ENCODE data around the gene HLA-C.
A peak's percentile ranks its signal among the peaks of the same experiment; 100 is the strongest.
"Not testable (repeated sequence)": the region's sequence is repeated elsewhere in the genome, so short reads cannot be mapped to it uniquely, and the experiment has no call there.

The HLA-C gene

DNA sequence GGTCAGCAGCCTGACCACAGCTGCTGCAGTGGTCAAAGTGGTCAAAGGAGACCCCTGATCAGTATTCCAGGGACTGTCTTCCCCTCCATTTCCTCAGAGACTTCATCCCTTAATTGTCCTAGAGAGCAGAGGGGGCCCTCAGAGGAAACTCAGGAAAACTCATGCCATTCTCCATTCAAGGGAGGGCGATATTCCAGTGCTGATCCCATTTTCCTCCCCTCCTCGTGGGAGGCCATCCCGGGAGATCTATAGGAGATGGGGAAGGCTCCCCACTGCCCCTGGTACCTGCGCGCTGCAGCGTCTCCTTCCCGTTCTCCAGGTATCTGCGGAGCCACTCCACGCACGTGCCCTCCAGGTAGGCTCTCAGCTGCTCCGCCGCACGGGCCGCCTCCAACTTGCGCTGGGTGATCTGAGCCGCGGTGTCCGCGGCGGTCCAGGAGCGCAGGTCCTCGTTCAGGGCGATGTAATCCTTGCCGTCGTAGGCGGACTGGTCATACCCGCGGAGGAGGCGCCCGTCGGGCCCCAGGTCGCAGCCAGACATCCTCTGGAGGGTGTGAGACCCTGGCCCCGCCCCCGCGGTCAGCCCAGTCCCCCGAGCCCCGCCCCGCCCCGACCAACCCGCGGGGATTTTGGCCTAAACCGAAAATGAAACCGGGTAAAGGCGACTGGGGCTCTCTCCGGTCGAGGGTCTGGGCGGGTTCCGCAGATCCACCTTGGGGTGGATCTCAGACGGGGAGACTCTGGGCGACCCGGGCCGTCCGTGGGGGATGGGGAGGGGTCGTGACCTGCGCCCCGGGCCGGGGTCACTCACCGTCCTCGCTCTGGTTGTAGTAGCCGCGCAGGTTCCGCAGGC, 878 bp downstream of the HLA-C start:
- peak; percentile 13 to 59 for DNase-seq (ENCODE audit: low read depth in 2 of 2)

DNA sequence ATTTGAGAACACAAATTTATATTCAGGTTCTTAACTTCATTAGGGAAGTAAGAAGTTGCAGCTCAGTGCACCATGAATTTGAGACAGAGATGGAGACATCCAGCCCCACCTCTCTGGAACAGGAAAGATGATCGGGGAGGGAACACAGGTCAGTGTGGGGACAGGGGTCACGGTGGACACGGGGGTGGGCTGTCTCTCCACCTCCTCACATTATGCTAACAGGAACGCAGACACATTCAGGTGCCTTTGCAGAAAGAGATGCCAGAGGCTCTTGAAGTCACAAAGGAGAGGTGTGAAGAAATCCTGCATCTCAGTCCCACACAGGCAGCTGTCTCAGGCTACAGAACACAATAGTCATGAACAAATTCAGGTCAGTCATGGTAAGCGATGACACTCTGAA, 3.1 kb downstream of the HLA-C start:
- no peak for DNase-seq (ENCODE audit: low read depth in 2 of 2)

DNA sequence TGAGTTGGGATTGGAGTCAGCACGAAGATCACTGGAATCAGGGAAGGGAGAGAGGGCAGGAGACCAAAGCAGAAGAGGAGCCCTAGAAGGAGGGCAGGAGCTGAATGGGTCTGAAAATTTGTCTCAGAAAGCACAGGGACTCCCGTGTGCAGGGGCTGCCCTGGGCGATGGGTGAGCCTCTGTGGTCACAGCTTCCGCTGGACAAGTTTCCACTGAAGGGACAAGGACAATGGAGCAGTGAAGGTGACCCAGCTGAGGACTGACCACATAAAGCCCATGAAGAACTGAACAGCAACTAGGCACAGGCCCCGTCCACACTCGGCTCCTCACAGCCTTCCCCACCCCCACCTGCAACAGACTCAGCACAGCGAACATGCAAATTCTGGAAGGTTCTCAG, 3.5 kb downstream of the HLA-C start:
- no peak for DNase-seq (ENCODE audit: low read depth in 2 of 2)

DNA sequence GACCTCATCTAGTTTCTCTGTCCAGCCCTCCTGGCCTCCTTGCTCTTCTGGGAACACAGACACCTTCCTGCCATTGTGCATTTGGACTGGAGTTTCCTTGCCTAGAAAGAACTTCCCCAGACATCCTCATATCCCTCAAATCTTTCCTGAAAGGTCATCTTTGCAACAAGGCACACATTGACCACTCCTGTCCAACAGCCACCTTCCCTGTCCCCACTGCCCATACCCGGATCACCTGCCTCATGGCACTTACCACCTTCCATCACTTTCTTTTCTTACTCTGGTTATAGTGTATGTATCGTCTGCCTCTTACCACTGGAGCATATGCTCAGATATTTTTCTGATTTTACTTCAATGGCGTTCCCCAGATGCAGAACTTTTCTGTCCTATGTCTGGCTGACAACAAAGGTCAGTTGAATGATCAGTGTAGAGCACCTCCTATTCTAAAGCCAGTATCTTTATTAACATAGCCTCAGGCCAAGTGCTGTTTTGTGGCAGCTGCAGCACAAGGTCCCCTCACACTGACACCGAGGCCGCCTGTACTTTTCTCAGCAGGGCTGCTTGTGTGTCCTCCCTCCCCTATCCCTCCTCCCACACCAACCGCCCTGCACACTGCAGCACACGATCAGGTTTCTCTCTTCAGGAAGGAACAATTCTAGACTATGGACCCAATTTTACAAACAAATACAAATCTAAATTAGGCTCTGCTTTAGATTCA, 4.1 kb downstream of the HLA-C start:
- DNase-seq (ENCODE audit: low read depth in 2 of 2), result no peak

DNA sequence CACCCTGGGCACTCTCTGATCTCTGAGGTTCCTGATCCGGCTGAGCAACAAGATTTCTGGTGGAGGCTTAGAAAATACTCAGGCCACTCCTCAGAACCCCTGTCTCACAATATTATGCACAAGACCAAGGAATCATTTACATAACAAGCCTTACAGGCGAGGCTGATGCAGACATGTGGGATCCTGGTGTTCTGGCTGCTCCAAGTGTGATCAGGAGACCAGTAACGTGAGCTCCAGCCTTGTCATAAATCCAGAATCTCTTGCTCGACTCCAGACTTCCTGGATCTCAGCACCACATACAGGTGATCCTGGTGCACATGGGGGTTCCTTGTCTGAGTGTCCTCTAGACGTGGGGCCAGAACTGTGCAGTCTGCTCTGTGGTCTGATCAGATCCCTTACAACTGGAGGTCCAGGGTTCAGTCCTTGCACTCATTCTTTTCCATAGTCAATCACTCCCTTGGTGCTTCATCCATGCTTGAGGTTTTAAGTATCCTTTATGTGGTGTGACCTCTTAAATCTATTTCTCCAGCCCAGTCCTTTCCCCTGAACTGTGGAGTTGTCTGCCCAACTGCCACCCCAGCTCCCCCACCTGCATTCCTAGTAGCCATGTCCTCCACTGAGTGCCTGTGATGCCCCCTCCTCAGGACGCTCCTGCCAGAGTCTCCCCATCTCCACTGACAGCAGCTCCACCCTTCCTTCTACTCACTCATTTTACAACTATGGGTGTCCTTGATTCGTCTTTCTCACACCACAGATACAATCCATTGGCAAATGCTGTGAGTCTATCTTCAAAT, 5.1 kb downstream of the HLA-C start:
- no peak for DNase-seq (ENCODE audit: low read depth in 2 of 2)

DNA sequence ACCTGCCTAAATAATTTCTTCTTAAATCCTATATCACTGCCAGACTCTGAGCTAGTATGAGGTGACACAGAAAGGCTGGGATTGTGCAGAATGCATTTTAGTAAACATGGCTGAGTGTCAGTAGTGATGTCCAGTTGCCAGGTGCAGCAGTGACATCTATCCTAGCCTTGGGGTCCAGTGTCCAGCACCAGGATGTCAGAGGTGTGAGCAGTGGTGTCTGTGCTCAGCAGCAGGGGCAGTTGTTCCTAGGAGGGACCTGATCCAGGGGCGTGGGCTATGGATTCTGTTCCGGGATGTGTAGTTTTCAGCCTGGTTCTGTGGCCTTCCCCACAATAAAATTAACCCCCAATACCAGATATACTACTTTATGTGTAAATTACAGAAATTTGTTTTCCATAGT, 6.0 kb downstream of the HLA-C start:
- DNase-seq (ENCODE audit: low read depth in 2 of 2), result no peak

DNA sequence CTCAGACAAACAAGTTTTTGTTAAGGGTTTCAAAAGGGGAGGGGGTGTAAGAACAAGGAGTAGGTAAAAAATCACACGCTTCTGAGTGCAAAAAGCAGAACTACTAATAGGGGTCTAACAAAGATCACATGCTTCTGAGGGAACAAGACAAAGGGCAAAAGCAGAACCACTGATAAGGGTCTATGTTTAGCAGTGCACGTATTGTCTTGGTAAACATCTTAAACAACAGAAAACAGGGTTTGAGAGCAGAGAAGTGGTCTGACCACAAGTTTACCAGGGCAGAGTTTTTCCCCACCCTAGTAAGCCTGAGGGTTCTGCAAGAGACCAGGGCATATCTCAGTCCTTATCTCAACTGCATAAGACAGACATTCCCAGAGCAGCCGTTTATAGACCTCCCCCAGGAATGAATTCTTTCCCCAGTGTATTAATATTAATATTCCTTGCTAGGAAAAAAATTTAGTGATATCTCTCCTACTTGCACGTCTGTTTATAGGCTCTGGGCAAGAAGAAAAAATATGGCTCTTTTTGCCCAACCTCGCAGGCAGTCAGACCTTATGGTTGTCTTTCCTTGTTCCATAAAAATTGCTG, 8.5 kb downstream of the HLA-C start:
- not testable (repeated sequence) for DNase-seq (ENCODE audit: low read depth in 2 of 2)

DNA sequence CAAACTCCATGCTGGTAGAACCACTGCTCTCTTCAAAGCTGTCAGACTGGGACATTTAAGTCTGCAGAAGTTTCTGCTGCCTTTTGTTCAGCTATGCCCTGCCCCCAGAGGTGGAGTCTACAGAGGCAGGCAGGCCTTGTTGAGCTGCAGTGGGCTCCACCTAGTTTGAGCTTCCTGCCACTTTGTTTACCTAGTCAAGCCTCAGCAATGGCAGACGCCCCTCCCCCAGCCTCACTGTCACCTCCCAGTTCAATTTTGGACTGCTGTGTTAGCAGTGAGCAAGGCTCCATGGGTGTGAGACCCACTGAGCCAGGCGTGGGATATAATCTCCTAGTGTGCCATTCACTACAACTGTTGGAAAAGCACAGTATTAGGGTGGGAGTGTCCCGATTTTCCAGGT, 11.9 kb downstream of the HLA-C start:
- DNase-seq (ENCODE audit: low read depth in 2 of 2), result not testable (repeated sequence)

DNA sequence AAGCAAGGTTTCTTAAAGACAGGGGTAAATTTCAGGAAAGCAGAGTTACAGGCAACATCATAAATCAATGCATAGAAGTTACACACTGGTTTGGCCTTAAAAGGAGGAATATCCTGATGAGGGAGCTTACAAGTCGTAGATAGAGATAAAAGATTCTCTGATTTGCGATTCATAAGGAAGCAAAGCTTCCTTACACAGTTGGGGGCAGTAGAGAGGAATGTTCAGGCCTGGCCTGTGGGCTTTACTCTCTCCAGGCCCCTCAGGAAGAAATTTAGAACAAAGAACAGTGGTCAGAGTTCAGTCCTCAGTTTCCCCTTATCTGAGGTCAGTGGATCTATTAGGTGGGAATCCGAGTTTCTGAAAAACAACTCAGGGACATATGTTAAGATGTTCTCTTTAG, 19.3 kb downstream of the HLA-C start:
- no peak for DNase-seq (ENCODE audit: low read depth in 2 of 2)

DNA sequence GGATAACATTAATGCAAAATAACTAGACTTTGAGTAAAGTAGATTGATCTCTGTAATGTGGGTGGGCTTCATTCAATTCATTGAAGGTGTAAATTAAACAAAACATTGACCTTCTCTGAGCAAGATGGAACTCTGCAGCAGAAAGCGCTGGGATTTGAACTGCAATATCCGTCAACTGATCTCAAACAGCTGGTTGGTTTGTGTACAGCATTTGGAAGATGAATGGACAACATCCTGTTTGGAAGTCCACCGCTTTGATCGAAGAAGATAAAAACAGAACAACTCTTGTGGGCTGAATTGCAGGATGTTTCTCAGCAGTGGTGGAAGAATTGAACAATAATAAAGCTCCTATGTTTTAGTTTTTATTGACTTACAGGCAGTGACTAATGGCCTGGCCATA, 20.6 kb downstream of the HLA-C start:
- no peak for DNase-seq (ENCODE audit: low read depth in 2 of 2)

DNA sequence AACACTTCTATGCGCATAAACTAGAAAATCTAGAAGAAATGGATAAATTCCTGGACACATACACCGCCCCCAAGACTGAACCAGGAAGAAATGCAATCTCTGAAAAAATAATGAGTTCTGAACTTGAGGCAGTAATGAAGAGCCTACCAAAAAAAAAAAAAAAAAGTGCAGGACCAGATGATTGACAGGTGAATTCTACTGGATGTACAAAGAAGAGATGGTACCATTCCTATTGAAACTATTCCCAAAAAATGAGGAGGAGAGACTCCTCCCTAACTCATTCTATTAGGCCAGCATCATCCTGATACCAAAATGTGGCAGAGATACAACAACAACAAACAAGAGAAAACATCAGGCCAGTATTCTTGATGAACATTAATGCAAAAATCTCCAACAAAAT, 22.7 kb downstream of the HLA-C start:
- DNase-seq (ENCODE audit: low read depth in 2 of 2), result no peak

DNA sequence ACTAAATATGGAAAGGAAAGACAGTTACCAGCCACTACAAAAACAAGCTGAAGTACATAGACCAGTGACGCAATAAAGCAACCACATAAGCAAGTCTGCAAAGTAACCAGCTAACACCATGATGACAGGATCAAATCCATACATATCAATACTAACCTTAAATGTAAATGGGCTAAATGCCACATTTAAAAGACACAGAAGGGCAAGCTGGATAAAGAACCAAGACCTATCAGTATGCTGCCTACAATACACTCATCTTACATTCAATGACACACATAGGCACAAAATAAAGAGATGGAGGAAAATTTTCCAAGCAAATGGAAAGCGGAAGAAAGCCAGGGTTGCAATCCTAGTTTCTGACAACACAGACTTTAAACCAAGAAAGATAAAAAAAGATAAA, 24.1 kb downstream of the HLA-C start:
- no peak for DNase-seq (ENCODE audit: low read depth in 2 of 2)

DNA sequence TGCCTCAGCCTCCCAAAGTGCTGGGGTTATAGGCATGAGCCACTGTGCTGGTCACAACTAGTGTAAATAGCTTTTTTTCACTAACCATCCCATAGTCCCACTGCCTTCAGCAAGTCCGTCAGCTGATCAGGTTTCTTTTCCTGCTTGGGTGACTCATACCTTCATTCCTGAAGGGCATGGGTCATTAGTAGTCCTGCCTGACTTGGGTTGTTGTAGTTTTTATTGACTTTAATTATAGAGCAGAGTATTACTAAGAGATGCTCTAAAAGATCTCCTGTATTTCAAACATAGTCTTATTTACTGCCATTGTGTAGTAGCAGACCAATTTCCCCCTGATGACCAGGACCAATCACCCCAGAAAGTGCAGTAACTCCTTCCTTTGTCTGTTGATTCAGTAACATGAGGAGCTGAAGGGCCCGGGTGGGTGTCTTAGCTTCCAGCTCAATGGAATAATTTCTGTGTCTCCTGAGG, 25.8 kb downstream of the HLA-C start:
- no peak for DNase-seq (ENCODE audit: low read depth in 2 of 2)

DNA sequence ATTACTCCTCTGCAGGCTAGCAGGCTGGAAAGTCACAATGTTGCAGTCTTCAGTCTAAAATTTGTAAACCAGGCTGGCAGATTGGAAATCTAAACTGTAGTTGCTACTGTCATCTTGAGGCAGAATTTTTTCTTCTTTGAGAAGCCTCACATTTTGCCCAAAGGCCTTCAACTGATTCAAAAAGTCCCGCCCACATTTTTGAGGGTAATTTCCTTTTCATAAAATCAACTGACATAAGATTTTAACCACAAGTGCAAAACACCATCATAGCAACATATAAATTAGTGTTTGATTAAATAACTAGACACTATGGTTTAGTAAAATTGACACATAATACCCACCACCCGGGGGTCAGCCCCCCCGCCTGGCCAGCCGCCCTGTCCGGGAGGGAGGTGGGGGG, 28.4 kb downstream of the HLA-C start:
- no peak for DNase-seq (ENCODE audit: low read depth in 2 of 2)

DNA sequence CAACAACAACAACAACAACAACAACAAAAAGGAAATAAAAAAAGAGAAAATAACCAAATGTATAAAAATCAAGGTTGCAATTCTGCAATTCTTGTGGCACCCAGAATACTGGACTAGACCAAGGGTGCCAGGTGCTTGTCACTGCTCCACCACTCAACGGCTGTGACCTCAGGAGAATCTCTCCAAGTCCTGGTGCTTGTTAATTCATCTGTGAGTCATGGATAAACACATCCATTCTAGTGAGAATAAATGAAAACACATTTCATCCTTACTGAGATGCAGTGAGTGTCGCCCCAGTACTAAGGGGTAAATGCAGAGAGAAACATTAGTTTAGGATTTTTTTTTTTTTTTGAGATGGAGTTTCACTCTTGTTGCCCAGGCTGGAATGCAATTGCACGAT, 32.0 kb downstream of the HLA-C start:
- no peak for DNase-seq (ENCODE audit: low read depth in 2 of 2)

DNA sequence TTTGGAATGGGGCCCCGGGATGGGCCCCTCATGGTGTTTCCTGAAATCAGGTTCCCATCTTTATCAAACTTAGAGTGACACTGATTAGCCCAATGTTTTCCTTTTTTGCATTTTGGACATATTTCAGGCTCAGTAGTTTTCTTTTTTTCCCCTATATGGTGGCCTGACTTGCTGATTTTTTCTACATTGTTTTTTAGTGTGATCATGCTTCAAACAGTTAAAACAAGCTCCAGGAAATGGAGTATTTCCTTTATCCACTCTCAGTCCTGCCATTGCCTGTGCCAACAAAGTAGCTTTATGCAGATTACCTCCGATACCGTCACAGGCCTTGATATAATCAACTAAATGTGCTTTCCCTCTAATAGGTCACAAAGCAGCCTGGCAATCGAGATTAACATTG, 37.8 kb downstream of the HLA-C start:
- not testable (repeated sequence) for DNase-seq (ENCODE audit: low read depth in 2 of 2)

DNA sequence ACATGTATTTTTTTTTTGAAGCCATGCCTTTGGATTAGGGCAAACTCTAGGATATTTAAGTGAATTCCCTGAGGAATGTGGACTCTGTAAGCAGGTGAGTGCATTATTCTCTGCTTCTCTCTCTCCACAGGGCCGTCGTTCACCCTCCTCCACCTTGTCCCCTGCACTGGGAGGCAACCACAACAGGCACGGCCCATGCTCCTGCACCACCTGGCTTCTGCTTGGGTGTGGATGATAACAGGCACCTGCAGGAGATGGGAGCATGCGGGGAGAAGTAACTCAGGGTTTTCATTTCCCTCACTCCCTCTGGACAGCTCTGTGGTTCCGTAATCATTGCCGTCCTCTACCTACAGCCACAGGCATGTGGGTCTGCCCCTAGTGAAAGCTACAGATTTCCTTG, 43.4 kb downstream of the HLA-C start:
- no peak for DNase-seq (ENCODE audit: low read depth in 2 of 2)

DNA sequence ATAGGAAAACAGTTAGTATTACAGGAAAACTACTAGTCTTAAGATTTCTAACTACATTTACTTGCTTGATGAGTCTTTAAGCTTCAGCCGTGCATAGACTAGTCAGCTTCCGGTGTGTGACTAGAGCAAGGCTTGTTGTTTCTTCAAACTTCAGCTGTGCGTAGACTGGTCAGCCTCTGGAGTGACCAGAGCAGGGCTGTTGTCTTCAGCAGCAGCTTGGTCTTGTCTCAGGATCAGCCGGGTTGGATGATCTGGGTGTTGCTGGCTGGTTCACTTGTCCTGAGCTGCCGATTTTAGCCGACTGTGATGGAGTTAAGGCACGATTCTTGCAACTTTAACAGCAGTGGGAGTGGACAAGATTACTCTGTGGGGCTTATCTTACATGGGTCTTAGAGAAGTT, 44.7 kb downstream of the HLA-C start:
- no peak for DNase-seq (ENCODE audit: low read depth in 2 of 2)

DNA sequence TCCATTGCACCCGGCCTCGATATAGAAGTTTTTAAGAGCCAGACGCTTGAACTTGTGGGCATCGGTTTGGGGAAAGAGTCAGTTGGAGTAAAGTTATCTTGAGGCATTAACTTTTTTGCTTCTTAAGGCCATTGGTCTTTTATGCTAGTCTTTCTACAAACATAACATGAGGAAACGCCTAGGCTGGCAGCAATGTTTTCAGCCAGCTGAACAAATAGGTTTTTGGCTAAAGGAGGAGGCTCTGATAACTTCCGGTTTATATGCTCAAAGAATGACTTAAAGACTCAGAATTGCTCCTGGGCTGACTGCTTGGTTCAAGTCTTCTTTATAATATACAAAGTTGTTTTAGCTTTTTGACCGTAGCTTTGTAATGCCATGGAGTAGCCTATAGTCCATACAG, 46.2 kb downstream of the HLA-C start:
- no peak for DNase-seq (ENCODE audit: low read depth in 2 of 2)

DNA sequence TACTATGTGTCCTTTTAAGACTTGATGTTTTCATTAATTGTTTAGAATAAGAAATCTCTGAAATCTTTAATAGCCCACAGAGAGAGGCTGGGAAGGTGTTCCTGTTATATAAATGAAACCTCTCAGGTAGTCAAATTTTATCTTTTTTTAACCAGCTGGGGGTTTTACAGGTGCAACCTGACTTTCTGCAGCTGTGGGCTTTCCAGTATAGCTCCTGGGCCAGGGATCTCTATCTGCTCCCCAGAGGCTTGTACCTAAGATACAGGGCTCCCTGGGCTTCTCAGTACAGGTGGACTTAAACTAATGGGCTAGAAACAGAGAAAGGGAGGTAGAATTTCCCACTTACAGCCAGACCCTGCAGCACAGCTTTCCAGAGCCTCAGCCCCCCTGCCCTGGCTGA, 49.4 kb downstream of the HLA-C start:
- DNase-seq (ENCODE audit: low read depth in 2 of 2), result no peak
